ENCODE results near the gene OCA2.
"Not testable (repeated sequence)": the region's sequence is repeated elsewhere in the genome, so short reads cannot be mapped to it uniquely, and the experiment has no call there.

Gene OCA2

GRCh38 chr15:27798807-27799206 lies 300.3 kb downstream of the OCA2 start:
- no peak for DNase-seq

GRCh38 chr15:27797765-27798164 lies 301.4 kb downstream of the OCA2 start:
- peak; percentile 80 for DNase-seq

- DNase-seq, result peak; percentile 16
These were observed 302.5 kb downstream of the OCA2 start for GRCh38 chr15:27796405-27797320.

GRCh38 chr15:27792756-27793264 lies 306.3 kb downstream of the OCA2 start:
- no peak for DNase-seq

- DNase-seq, result no peak
These were observed 308.8 kb downstream of the OCA2 start for GRCh38 chr15:27790270-27790669.

- no peak for DNase-seq
These were observed 311.2 kb downstream of the OCA2 start for GRCh38 chr15:27787931-27788330.

GRCh38 chr15:27784107-27784506 lies 315.0 kb downstream of the OCA2 start:
- no peak for DNase-seq

- no peak for DNase-seq
These were observed 315.4 kb downstream of the OCA2 start for GRCh38 chr15:27783678-27784077.

- no peak for DNase-seq
These were observed 317.0 kb downstream of the OCA2 start for GRCh38 chr15:27782125-27782524.

GRCh38 chr15:27776501-27776900 lies 322.6 kb downstream of the OCA2 start:
- no peak for DNase-seq

- DNase-seq, result no peak
These were observed 324.5 kb downstream of the OCA2 start for GRCh38 chr15:27774638-27775037.

GRCh38 chr15:27774191-27774590 lies 324.9 kb downstream of the OCA2 start:
- DNase-seq, result no peak

GRCh38 chr15:27771892-27772291 lies 327.2 kb downstream of the OCA2 start:
- no peak for DNase-seq

GRCh38 chr15:27770769-27771554 lies 328.2 kb downstream of the OCA2 start:
- no peak for DNase-seq

GRCh38 chr15:27770086-27770607 lies 329.0 kb downstream of the OCA2 start:
- no peak for DNase-seq

- DNase-seq, result no peak
These were observed 329.5 kb downstream of the OCA2 start for GRCh38 chr15:27769652-27770051.

- no peak for DNase-seq
These were observed 330.2 kb downstream of the OCA2 start for GRCh38 chr15:27768732-27769475.

GRCh38 chr15:27767918-27768640 lies 331.0 kb downstream of the OCA2 start:
- DNase-seq, result no peak

GRCh38 chr15:27767430-27767829 lies 331.7 kb downstream of the OCA2 start:
- not testable (repeated sequence) for DNase-seq

- no peak for DNase-seq
These were observed 334.8 kb downstream of the OCA2 start for GRCh38 chr15:27764339-27764738.

GRCh38 chr15:27763514-27763913 lies 335.6 kb downstream of the OCA2 start:
- DNase-seq, result no peak

- no peak for DNase-seq
These were observed 336.6 kb downstream of the OCA2 start for GRCh38 chr15:27762471-27762870.

Measured in NCI-H1092 treated with DMSO at 0.1 percent for 48 hours (cell line).